HuH-7.5 (cell line): Measurements from ENCODE around the gene FGD4.

Experiments
- DNase-seq: peaks from one replicate; pipeline ENCODE4 v3.0.0; 2011; ENCODE audit warnings: low spot score

The FGD4 gene

DNA sequence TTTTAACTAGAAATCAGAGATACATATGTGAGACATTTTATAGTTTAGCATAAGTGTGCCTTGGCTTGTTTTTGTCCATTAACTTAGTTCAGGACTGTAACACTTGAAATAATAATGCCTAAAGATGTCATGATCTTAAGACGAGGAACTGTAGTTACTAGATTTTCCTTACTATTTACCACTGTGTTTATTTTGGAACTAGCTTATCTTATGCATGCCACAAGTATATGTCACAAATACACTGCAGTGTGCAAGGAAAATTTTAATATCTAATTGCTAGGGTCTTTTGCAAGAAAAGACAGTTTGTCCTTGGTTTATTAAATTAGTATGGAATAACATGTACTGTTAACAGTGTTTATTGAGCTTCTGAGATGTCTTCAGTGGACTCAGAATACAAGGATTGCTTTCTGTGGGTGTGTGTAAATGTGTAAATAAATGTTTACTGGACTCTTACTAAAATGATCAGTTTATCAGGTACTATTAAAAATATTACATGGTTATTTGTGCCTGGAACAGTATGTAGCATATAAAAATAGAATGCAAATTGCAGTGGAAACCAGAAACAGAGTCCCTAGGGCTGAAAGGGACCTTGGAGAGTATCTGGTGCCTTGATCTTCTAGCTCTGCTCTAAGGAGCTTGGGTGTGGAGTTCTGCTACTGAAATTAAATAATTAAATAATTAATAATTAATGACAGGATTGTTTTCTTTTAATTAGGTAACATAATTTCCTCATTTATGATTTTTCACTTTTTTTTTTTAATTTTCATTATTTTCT is 58.1 kb downstream of the FGD4 start:
- DNase-seq = no peak

- DNase-seq = no peak
Measured at GRCh38 chr12:32460638-32461037, 61.3 kb downstream of the FGD4 start.

- no peak for DNase-seq
Measured at GRCh38 chr12:32462908-32463307, 63.5 kb downstream of the FGD4 start.

- no peak for DNase-seq
Measured at GRCh38 chr12:32466187-32466586, 66.8 kb downstream of the FGD4 start.

- no peak for DNase-seq
Measured at GRCh38 chr12:32466986-32467711, 67.8 kb downstream of the FGD4 start.

DNA sequence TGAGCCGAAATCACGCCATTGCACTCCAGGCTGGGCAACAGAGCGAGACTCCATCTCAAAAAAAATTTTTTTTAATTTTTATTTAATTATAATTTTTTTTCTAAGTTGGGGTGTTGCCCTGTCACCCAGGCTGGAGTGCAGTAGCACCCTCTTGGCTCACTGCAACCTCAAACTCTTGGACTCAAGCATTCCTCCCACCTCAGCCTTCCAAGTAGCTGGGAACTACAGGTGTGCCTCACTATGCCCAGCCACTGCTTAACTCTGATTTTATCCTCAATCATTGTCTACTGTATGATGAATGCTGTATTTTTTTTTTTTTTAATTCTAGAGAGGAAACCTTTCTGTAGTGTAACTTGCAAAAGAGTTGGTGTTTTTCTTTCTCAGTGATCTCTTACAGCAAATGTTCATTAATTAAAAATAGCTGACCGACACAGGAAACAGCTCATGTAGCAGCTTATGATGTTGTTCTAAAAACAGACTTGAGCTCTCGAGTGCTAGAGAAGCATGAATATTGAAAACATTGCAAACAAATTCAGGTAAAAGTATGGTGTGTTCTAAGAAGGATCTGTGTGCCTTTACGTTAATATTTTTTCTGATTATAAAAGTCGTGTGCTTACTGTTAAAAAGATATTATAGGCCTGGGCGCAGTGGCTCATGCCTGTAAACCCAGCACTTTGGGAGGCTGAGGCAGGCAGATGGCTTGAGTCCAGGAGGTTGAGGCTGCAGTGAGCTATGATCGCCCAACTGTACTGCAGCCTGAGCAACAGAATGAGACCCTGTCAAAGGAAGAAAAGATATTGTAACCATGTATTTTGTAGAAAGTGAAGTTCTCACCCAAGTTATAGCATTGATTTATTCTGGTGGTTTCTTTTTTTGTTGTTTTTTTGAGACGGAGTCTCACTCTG is 68.9 kb downstream of the FGD4 start:
- DNase-seq = no peak

DNA sequence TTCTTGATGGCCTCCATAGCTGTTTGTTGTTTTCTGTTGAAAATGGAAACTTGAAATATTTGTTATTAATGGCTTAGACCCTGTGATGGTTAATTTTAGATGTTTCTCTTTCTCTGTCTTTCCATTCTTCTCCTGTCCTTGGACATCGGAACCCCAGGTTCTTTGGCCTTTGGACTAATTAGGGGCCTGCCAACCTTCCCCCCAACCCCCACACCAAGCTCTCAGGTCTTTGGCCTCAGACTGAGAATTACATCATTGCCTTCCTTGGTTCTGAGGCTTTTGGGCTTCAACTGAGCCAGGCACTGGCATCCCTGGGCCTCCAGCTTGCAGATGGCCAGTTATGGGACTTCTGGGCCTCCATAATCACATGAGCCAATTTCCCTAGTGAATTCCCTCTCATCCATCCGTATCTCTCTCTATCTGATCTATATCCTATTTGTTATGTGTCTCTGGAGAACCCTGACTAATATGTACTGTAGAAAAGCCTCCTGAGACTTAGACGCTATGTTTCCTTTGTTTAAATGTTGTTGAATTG is 71.6 kb downstream of the FGD4 start:
- DNase-seq = no peak

DNA sequence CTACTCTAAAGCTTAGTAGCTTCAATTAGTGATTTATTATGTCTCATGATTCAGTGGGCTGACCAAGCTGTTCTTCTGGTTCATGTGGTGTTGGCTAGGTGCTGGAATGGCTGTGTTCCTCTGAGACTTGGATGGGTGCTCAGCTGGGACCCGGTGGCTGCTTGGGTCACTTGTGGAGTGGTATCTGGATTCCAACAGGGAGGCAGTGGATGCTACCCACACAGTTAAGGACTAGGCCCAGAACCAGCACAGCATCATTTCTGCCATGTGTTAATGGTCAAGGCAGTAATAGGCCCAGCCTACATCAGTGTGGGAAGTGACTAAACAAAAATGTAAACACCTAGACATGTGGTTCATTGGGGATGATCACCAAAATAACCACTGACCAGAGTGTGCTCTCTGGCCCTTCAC is 72.2 kb downstream of the FGD4 start:
- no peak for DNase-seq

- DNase-seq = no peak
Measured at GRCh38 chr12:32475724-32476123, 76.4 kb downstream of the FGD4 start.

GRCh38 chr12:32476446-32476845 is 77.1 kb downstream of the FGD4 start:
- DNase-seq = no peak

DNA sequence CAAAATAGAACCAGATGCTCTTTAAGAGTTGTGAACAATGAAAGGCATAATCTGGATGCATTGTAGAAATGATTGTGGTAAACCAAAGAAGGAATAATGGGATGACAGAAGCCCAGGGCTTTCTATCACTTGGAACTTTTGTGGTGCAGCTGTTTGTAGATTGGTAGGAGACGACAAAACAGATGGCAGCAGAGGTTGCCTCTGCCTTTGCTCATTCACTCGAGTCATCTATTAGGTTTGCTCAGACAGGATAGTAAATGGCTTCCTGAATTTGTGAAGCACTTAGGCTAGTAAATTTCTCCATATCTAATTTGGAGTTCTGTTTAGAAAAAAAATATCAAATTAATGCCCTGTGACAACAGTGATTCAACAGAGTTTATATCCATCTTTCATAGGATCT is 78.4 kb downstream of the FGD4 start:
- no peak for DNase-seq

DNA sequence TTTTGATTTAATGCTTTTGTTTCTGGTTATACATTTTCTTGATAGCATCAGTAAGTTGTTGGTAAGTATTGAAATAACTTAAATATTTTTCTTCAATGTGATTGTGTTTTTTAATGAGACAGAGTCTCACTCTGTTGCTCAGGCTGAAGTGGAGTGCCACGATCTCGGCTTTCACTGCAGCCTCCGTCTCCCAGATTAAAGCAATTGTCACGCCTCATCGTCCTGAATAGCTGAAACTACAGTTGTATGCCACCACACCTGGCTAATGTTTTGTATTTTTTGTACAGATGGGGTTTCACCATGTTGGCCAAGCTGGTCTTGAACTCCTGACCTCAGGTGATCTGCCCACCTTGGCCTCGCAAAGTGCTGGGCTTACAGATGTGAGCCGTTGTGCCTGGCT is 78.8 kb downstream of the FGD4 start:
- no peak for DNase-seq

DNA sequence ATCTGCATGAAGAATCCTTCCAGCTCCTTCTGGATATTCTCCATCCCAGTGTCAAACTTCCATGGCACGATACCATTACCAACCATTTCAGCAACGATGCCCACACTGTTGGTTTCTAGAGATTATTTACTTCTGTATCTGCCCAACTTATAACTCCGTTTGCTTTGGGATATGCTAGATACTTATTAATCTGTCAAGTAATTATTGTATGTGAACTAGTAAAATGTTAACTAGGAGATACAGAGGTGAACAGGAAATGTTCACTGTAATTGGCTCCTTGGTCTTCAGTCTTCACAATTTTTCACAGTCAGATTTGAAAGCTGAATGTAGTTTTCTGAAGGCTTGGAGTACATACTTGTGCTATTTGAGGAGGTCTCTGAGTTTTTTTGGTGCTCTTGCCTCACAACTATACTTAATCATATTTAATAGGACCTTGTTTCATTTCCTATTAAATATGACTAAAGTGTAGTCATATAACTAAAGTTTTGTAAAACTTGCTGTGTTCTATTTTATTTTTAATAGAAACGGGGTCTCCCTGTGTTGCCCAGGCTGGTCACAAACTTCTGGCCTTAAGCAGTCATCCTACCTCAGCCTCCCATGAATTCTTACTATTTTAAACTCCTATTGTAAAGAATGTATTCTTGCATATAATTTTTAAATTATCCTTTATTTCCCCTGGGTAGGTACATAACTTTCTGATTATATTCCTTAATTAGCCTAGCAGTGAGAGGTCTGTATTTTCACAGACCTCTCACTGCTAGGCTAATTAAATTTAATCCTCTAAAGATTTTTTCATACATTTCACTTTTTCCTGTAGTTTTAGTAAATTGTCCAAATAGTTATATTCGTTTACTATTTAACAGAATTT is 79.7 kb downstream of the FGD4 start:
- DNase-seq = no peak

- DNase-seq = no peak
Measured at GRCh38 chr12:32482226-32482625, 82.9 kb downstream of the FGD4 start.

DNA sequence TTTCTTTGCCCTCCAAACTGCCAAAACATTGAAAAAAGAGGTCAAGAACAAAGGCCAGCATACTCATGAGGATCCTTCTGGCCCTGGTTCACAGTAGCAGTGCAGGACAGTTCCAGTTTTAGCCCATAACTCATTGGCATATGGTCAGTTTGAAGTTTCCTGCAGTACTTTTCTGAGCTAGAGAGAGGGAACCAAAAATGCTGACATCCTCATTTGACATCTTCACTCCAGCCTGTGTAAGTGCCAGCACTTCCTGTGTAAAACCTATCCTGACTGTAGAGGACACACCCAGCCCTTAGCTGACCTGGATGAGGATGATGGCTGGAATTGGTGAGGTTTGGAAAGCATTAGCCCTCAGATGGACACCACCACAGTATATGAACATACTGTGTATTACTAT is 84.1 kb downstream of the FGD4 start:
- DNase-seq = no peak

DNA sequence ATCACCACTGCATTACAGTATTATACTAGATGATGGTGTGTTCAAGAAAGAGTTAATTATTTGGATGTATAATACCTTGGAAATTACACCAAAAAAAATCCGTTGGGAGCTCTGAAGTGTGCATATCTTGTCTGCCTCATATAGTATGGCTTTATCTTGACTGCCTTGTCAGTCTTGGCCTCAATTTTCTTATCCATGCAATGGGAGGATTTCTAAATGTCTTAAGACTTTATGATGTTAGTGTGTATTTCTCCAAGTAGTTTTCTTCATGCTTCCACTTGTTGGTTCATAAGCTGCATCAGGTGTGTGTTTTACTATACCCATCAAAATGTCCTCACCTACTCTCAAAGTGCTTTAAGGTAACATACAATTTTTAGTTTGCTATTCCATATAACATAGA is 84.6 kb downstream of the FGD4 start:
- DNase-seq = no peak

DNA sequence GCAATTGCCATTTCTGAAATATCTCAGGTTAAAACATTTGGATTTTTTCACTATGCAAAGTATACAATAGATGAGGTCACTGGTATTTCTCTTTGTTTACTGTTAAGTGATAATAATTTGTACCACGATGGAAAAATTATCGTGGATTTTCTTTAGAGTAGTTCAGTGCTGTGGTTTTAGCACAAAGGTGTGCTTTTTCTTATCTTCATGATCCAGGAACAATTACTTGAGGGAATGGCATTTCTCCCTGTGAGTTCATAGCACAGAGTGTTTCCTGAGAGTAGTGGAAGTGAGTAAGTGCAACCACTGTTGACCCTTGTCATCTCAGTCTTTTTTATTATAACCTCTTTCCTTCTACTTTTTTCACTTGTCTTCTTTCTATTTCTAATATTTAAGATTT is 86.8 kb downstream of the FGD4 start:
- DNase-seq = no peak

DNA sequence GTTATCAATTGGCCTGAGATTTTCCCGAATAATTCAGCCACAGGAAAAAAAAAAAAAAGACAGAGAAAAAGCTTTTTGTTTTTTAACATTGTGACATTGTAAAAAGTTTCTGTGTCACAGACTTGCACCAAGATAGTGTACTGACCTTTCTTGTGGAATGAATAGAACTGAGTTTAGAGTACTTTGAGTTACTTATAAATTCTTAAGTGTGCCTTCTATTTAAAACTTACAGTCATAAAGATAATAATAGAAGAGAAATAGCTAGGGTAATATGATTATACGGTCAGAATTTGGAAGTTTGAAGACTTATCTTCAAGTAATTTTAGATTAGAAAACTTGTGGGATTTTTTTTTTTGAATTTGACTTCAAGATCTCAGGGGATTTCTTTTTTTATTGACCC is 88.8 kb downstream of the FGD4 start:
- no peak for DNase-seq

DNA sequence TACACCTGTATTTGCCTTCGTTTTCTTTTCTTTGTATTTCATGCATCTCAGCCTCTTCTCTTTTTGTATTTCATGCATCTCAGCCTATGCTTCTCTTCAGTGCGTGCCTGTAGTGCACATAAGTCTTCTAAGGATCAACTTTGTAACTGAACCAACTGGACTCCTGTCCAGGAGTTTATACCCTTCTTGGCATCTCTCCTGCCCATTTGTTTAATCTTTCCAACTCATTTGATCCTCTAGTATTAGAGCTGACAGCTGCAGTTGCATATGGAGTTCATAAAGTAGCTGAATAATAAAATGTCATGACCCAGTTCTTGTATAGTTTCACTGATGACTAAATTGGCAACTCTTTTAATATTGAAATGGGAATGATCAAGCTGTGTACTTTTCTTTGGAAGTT is 89.7 kb downstream of the FGD4 start:
- no peak for DNase-seq

GRCh38 chr12:32490801-32491200 is 91.4 kb downstream of the FGD4 start:
- DNase-seq = no peak

GRCh38 chr12:32493282-32493681 is 93.9 kb downstream of the FGD4 start:
- DNase-seq = no peak
